A204.1 (cell line): ENCODE measurements around the gene OLFML1.
"Not testable (repeated sequence)": the region's sequence is repeated elsewhere in the genome, so short reads cannot be mapped to it uniquely, and the experiment has no call there.

Experiments
- FAIRE-seq: peaks from 2 replicates; lab custom pipeline; 2012; peaks lifted over from hg19 to GRCh38; lab: Jason Lieb, UNC

OLFML1 gene

GRCh38 chr11:7512525-7513233 lies 27.4 kb downstream of the OLFML1 start:
- no peak for FAIRE-seq

- no peak for FAIRE-seq
These were observed 28.2 kb downstream of the OLFML1 start, which contains the start of gene PPFIBP2 for GRCh38 chr11:7513234-7514098. PPFIBP2 (plus strand) TSS chr11:7513999; CDS start chr11:7549476, 35,477 bp downstream.

DNA sequence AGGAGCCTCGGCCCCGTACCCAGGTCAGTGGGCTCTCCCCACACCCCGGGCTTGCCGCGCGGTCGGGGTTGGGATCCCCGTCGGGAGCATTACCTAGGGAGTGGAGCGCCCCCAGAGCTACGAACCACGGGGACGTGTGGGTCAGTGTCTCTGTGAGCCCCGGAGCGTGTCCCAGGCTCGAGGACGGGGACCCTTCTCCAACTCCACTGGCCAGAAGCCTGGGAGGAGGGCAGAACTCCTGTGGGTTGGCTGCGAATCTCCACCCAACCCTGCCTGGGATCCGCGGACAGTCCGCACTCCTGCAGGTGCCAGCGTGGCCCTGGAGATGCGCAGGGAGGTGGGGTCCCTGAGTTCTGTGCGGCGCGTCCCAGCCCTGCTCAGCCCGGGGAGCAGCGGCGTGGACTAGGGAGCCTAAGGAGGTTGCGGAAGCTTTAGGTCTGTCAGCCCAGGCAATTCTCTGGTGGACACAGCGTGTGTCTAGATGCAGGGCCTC lies 28.8 kb downstream of the OLFML1 start:
- no peak for FAIRE-seq

DNA sequence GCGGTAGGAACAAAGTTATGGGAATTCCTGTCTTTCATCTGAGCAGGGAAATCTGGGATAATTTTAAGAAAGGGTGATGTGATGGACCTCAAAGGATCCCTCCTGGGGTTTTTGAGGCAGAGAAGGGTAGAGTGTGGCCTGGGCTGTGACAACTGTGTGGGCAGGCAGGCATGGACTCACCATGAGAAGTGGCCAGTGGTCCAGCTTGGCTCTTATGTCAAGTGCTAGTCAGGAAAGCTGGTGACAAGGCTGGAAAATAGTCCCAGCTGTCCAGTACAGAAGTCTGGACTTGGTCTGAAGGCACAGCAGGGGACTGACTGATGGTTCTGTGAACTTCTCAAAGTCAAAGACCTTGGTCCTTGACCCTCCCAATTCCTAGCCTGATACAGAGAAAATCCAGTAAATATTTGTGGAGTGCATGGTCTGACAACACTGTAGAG lies 30.2 kb downstream of the OLFML1 start:
- FAIRE-seq = no peak

DNA sequence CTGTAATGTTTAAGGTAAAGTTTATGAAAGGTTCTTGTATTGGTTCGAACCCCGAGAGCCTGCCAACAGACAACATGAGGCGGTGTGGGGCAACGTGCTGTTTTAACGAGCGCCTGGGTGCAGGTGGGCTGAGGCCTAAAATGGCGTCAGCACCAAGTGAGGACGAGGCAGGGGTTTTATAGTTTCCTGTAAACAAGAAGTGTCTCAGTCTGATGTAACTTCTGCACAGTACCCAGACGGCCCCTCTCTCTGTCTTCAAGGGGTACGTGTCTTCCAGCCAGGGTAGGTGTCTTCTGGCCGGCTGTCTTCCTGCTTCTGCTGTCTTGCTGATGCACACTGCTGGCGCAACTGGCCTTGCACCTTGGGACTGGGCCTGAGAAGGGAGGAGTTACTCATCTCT lies 31.2 kb downstream of the OLFML1 start:
- no peak for FAIRE-seq

DNA sequence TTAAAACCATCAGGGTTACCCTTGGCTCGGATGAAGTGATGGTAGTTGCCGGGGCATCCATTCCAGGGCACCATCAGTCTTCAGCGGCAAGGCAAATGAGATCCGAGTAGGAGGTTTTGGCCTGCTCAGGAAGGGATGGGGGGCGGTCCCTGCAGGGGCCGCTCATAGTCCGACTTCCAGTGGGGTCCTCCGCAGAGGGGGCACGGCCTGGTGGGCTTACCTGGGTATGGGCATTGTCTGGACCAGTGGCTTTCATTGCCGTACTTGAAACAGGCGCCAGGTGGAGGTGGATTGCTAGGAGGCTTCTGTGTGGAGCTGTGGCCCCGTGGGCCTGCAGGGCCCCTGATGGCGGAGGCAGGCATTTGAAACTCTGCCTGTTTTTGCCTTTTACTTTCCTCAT lies 32.4 kb downstream of the OLFML1 start:
- not testable (repeated sequence) for FAIRE-seq

- FAIRE-seq = no peak
These were observed 33.7 kb downstream of the OLFML1 start for GRCh38 chr11:7518811-7519562.

GRCh38 chr11:7520011-7520942 lies 35.0 kb downstream of the OLFML1 start:
- no peak for FAIRE-seq

DNA sequence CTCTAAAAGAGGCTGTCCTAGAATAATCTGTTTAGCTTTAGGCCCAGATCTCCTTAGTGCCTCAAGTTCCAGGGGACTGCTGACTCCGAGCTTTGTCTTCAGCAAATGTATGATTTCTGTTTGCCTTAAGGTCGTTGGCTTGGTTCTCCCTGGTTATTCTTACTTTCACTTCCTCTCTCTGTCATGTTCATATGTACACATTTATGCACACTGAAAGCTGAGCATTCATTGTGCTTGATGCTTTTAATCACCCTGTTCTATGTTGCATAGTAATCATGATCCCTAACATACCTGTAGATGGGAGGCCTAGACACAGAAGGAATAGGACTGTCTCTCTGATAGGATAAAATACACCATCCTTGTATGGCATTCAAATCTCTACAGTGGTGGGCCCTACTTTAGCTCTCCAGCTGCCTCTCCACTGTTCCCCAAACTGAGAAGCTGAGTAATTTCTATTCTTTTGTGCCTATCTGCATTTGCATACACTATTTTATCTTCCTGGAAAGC lies 35.7 kb downstream of the OLFML1 start:
- no peak for FAIRE-seq

GRCh38 chr11:7522121-7522520 lies 36.8 kb downstream of the OLFML1 start:
- no peak for FAIRE-seq

DNA sequence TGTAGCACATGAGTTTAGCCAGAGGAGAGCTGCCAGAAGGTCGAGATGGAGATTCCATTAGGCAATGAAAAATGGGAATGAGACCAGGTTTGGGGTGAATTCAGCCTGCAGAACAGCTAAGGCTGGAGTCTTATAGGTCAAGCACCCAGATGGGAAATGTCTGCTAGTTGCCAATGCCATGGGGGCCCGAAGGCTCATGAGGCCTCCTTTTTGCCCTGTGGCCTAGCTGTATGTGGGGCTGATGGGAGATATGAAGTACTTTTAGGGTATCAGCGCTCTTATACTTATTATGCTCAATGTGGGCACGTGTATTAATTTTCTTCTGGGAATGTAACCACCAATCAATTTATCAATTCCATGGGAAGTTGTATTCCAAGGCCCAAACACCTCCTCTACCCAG lies 37.2 kb downstream of the OLFML1 start:
- no peak for FAIRE-seq

- no peak for FAIRE-seq
These were observed 38.3 kb downstream of the OLFML1 start for GRCh38 chr11:7523416-7524210.

GRCh38 chr11:7524462-7525235 lies 39.3 kb downstream of the OLFML1 start:
- FAIRE-seq = no peak

- no peak for FAIRE-seq
These were observed 40.1 kb downstream of the OLFML1 start for GRCh38 chr11:7525424-7525823.

DNA sequence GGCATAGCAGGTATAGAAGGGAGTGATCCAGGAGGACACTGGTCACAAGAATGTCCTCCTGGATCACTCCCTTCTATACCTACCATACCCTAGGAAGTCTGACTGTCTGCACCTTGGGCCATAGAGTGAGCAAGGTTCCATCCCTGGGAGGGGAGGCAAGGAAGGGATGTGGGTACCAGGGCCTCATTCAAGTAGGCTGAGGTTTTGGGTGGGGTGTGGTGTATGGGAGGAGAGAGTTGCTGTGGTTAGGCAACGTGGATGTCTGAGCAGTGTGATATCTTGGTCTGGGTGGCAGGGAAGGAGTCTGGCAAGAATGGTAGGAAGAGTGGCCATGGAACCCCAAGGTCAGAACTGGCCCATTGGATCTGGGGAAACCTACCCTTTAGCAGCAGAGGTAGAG lies 41.7 kb downstream of the OLFML1 start:
- FAIRE-seq = no peak

DNA sequence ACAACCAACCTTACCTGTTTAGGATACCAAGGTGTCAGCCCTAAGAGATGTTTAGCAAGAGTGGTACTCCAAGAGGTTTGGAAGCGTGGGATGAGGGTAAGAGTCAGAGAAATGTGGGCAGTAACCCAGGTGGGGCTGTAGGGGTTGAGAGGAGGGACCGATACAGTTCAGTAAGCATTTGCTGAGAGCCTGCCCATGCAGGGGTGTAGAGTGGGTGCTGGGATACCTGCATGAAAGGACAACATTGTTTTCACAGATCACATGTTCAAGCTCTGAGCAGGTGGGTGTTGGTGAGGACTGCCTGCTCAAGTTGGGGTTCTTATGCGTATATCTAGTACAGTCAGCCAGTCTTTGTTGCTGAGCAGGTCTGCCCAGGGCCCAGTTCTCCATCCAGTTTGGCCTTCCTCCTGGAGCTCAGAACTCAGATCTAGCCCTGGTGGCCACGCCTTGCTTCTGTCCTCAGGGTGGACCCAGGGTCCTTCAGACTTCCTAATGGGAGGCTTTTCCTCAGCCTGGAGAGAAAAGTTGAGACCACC lies 43.3 kb downstream of the OLFML1 start:
- FAIRE-seq = no peak

DNA sequence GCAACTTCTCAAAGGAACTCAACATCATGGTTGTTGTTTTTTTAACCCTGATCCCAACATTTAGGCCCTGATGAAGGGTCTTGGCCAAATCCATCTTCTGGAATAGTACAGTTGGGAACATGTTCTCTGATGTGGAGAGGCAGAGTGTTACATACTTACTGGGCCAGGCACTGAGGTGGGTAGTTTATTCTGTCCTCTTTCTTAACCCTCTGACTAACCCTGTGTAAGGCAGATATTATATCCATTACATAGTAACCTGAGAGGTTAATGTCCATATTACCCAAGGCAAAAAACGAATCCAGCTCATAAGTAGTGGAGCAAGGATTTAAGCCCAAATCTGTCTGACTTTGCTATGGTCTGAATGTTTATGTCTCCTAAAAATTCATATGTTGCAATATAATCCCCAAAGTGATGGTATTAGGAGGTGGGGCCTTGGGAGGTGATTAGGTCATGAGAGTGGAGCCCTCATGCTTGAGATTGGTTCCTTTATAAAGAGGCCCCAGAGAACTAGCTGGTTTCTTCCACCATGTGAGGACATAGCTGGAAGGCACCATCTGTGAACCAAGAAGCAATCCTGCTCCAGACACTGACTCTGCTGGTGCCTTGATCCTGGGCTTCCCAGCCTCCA lies 44.8 kb downstream of the OLFML1 start:
- no peak for FAIRE-seq

DNA sequence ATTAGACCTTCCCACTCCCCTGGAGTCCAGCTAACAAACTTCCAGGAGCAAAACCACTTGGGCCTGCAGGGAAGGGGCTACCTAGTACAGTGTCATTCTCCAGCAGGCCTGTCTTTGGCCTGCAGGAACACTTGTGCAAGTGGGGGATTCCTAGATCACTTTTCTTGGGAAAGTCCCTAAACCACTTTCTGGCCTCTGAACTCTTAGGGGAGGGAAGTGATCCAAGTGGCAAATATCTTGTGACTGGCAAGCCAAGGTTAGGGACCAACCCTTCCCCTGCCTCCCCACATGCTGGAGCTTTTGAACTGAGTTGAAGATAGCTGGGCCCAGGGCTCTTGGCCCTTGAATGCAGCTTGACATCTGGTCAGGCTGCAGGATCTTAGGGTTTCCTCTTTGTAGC lies 45.7 kb downstream of the OLFML1 start:
- FAIRE-seq = no peak
